Measurements from ENCODE around the gene LARP4B. TPM values are rescaled to one million over a fixed set of nuclear protein-coding genes. Genes with fewer than 3 reads are reported as not detected.
"Not testable (repeated sequence)": the region's sequence is repeated elsewhere in the genome, so short reads cannot be mapped to it uniquely, and the experiment has no call there.

LARP4B gene
- total RNA-seq, 1 donor from 2014 or later: 37.1 TPM

DNA sequence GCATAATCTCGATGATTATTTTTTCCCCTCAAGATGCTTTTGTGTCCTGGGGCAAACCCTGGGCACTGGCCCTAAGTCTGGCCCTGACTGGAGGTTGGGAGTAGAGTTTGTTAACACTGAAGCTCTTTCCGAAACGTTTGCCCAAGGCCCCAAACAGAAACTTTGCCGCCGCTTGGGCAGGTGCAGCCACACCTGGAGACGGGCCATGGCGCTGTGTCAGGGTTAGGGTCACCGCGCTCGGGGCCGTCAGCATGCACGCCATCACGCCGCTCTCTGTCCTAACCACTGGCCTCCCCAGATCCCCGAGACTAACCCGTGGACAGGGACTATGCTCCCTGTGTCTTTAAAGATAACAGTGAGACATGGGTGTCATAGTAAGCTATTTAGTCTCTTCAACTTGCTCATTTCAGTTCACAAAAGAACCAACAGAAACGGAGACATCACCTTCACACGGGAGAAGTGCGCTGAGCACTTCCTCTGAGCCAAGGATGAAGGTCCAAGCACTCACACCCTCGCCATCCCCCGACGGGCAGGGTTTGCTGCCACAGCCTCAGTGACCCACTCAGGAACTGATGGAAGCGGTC is 156.8 kb downstream of the LARP4B start:
- ATAC-seq (no peak), DNase-seq (ENCODE audit: low spot score) (no peak)

DNA sequence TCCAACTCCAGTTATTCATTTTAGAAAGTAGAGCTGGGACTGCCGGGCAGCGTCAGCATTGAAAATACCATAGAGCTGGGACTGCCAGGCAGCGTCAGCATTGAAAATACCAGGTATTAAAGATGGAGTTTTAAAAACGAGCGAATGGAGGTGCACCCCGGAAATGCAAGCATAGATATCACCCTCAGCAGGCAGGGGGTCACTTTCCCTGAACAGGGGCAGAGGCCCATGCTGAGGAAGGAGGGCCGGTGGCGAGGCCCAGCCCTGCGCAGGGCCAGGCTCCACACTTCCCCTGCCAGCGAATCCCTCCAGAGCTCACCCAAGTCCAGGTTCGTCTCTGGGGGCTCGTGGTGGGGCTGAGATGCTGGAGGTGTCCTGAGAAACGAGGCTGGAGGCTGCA is 157.3 kb downstream of the LARP4B start:
- DNase-seq (ENCODE audit: low spot score) (no peak), ATAC-seq (no peak)

DNA sequence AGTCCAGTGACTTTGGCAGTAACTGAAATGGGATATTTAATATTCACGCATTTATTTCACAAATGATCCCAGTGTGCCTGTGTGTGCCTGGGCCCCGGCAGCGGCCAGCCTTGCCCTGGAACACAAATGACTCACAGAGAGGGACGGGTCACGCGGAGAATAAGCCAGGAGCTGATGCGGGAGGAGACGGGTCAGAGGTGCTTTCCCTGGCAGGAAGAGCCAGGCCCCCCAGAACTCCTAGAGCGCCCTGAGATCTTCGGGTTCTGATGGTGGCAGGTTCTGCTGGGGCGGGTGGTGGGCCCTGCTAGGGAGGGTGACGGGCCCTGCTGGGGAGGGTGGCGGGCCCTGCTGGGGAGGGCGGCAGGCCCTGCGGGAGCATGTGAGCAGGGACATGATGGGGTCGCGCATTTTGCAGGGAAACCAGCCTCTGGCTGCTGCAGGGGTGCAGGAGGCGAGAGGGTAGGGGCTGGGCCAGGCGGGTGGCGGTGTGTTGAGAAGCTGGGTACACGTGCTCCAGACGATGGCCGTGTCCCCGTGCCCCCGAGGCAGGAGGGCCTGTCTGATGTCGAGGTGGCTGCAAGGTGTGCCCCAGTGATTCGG is 157.8 kb downstream of the LARP4B start:
- DNase-seq (ENCODE audit: low spot score): no peak
- ATAC-seq: no peak

GRCh38 chr10:772227-772637 is 159.3 kb downstream of the LARP4B start:
- ATAC-seq: no peak
- DNase-seq (ENCODE audit: low spot score): no peak

DNA sequence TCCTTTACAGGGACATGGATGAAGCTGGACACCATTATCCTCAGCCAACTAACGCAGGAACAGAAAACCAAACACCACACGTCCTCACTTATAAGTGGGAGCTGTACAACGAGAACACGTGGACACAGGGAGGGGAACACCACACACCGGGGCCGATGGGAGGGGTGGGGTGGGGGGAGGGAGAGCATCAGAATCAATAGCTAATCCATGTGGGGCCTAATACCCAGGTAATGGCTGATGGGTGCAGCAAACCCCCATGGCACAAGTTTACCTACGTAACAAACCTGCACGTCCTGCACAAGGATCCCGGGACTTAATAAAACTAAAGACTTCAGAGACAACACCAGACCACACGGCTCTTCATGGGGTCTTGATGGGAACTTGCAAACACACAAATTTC is 159.9 kb downstream of the LARP4B start:
- ATAC-seq (no peak), DNase-seq (ENCODE audit: low spot score) (no peak)

- DNase-seq (ENCODE audit: low spot score) (no peak), ATAC-seq (no peak)
These were observed 160.5 kb downstream of the LARP4B start for GRCh38 chr10:770975-771374.

DNA sequence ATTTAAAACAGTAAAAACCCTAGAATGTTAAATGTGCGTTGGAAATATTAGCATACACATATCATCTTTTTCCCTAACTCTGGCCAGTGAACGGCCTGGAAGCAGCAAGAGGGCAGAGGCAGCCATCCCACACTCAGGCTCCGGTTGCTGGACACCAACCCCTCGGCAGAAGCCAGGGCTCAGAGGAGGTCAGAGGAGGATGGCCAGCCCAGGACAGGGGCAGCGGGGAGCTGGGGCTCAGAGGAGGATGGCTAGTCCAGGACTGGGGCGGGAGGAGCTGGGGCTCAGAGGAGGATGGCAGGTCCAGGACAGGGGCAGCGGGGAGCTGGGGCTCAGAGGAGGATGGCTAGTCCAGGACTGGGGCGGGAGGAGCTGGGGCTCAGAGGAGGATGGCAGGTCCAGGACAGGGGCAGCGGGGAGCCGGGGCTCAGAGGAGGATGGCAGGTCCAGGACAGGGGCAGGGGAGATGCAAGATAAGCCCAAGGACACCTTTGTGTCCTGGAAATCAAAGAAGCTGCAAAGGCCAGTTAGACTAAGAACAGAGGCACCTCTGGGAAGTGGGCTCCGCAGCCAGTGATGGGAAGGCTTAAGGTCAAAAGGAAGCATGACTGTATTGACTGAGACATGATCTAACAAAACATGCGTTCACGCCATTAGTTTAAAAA is 161.3 kb downstream of the LARP4B start:
- DNase-seq (ENCODE audit: low spot score); ATAC-seq: not testable (repeated sequence)

GRCh38 chr10:767794-768193 is 163.7 kb downstream of the LARP4B start:
- ATAC-seq (no peak), DNase-seq (ENCODE audit: low spot score) (no peak)

- DNase-seq (ENCODE audit: low spot score) (no peak), ATAC-seq (peak; percentile 68)
These were observed 164.3 kb downstream of the LARP4B start for GRCh38 chr10:767211-767610.

DNA sequence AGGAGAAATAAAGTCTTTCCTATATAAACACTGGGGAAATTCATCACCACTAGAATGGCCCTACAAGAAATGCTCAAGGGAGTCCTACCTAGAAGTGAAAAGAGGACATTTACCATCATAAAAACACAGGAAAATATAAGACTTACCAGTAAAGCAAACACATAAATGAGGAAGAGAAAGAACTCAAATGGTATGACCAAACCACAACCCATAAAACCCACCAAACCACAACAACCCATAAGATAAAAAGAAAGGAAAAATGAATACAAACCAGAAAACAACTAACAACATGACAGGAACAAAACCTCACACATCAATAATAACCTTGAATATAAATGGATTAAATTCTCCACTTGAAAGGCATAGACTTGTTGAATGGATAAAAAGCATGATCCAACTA is 170.1 kb downstream of the LARP4B start:
- ATAC-seq: no peak
- DNase-seq (ENCODE audit: low spot score): no peak

GRCh38 chr10:760622-761021 is 170.9 kb downstream of the LARP4B start:
- ATAC-seq (no peak), DNase-seq (ENCODE audit: low spot score) (no peak)

- DNase-seq (ENCODE audit: low spot score) (no peak), ATAC-seq (no peak)
These were observed 171.5 kb downstream of the LARP4B start for GRCh38 chr10:759898-760477.

Other genes with a start within 250 kb of the LARP4B start
- gene DIP2C, start 242.0 kb downstream of the LARP4B start, total RNA-seq: 13.9 TPM
- 9.3 TPM for gene GTPBP4, start 56.7 kb upstream of the LARP4B start, total RNA-seq
- not detected for gene IDI2, start 94.2 kb upstream of the LARP4B start, total RNA-seq
- 22.7 TPM for gene IDI1, start 117.4 kb upstream of the LARP4B start, total RNA-seq
- gene WDR37, start 124.7 kb upstream of the LARP4B start, total RNA-seq: 8.5 TPM

Measured in left lobe of liver (tissue), 2 donors.